Endothelial cell of umbilical vein (primary cell): ENCODE measurements around the gene NELL2. TPM values are rescaled to one million over a fixed set of nuclear protein-coding genes. Genes with fewer than 3 reads are reported as not detected.

Experiments
- BruUV-seq: library from RNA; stranded (reverse); fragments of 400-500 nt; replicated peaks from 2 replicates; lab custom pipeline; 2021; lab: Mats Ljungman, UMichigan
- CTCF ChIA-PET: fragments of 300-600, 350-600 bp; sonication (Branson Sonifier 250); formaldehyde crosslinking; loops from one replicate; lab custom pipeline; 2021; ENCODE audit warnings: antibody characterized with exemption, inconsistent platforms; lab: Charles Lee
- POLR2A ChIA-PET: fragments of 300-600, 350-600 bp; sonication (Branson Sonifier 250); formaldehyde crosslinking; loops from one replicate; lab custom pipeline; 2021; ENCODE audit warnings: antibody characterized with exemption, inconsistent platforms; lab: Charles Lee
- DNase-seq: peaks from one replicate; pipeline ENCODE4 v3.0.0-alpha.2; 2011; ENCODE audit warnings: low read depth, low spot score
- FAIRE-seq: peaks from 2 replicates; lab custom pipeline; 2011; peaks lifted over from hg19 to GRCh38; lab: Jason Lieb, UNC
- H2AFZ ChIP-seq: 2 replicates; pipeline ENCODE4 v1.6.0; 2012; ENCODE audit warnings: low read depth, low read length, control low read depth, inconsistent platforms
- H3K27ac ChIP-seq: 2 replicates; pipeline ENCODE4 v1.5.1; 2011; ENCODE audit warnings: low read depth, mild to moderate bottlenecking, control low read depth, low read length, moderate library complexity; ENCODE audit not compliant: insufficient read depth
- H3K27me3 ChIP-seq, 2 experiments: 2 replicates each; pipeline versions ENCODE4 v1.6.0 to v1.6.1; 2011; ENCODE audit warnings: low read length in 2 of 2, mixed read lengths in 1 of 2; ENCODE audit not compliant: control insufficient read depth in 2 of 2, insufficient read depth in 2 of 2
- H3K36me3 ChIP-seq, 2 experiments: 2 replicates in 1 of 2; 3 replicates in 1 of 2; pipeline ENCODE4 v1.5.1; 2011; ENCODE audit warnings: low read length in 2 of 2, mild to moderate bottlenecking in 1 of 2, moderate library complexity in 1 of 2; ENCODE audit not compliant: control insufficient read depth in 2 of 2, insufficient read depth in 2 of 2; ENCODE audit errors: extremely low read depth in 1 of 2
- H3K4me1 ChIP-seq: 3 replicates; pipeline ENCODE4 v1.5.1; 2011; ENCODE audit warnings: mild to moderate bottlenecking, low read length; ENCODE audit not compliant: control insufficient read depth, insufficient read depth; ENCODE audit errors: extremely low read depth
- H3K4me2 ChIP-seq: 2 replicates; pipeline ENCODE4 v1.6.1; 2011; ENCODE audit warnings: low read length, control low read depth, mixed read lengths; ENCODE audit not compliant: insufficient read depth
- H3K4me3 ChIP-seq, 3 experiments: fragments of 200-600 bp in 1 of 3; sonication (generic), shearing (Covaris generic) in 1 of 3; replicated peaks in 1 of 3; 2 replicates each; pipeline ENCODE4 v1.5.1; 2011 to 2016; ENCODE audit warnings: control low read depth in 3 of 3, low read length in 3 of 3, mild to moderate bottlenecking in 2 of 3, inconsistent platforms in 1 of 3, low read depth in 1 of 3, moderate library complexity in 1 of 3; ENCODE audit not compliant: insufficient read depth in 1 of 3
- H3K79me2 ChIP-seq: 2 replicates; pipeline ENCODE4 v1.6.0; 2012; ENCODE audit warnings: low read length, inconsistent platforms; ENCODE audit not compliant: control insufficient read depth, insufficient read depth
- H3K9ac ChIP-seq: replicated peaks from 2 replicates; pipeline ENCODE3; 2011; ENCODE audit warnings: low read length, control low read depth; ENCODE audit not compliant: insufficient read depth; ENCODE audit errors: extremely low read depth
- H3K9me1 ChIP-seq: replicated peaks from 3 replicates; pipeline ENCODE4 v1.6.0; 2011; ENCODE audit warnings: mild to moderate bottlenecking, low read length; ENCODE audit not compliant: control insufficient read depth, insufficient read depth; ENCODE audit errors: extremely low read depth
- H3K9me3 ChIP-seq: replicated peaks from 2 replicates; pipeline ENCODE4 v1.5.1; 2012; ENCODE audit warnings: low read length, inconsistent platforms; ENCODE audit not compliant: control insufficient read depth, insufficient read depth
- H4K20me1 ChIP-seq: replicated peaks from 2 replicates; pipeline ENCODE3; 2011; ENCODE audit warnings: mild to moderate bottlenecking, low read length; ENCODE audit not compliant: control insufficient read depth, insufficient read depth; ENCODE audit errors: extremely low read depth
- CTCF ChIP-seq, 2 donors: IDR thresholded peaks; 1 replicate in 1 of 2; 2 replicates in 1 of 2; pipeline ENCODE4 v1.5.1; 2011; ENCODE audit warnings: low read length in 2 of 2, mild to moderate bottlenecking in 2 of 2, moderate library complexity in 2 of 2, control low read depth in 1 of 2, inconsistent platforms in 1 of 2, low read depth in 1 of 2; ENCODE audit not compliant: insufficient read depth in 1 of 2; ENCODE audit errors: extremely low read depth in 1 of 2
- EZH2 ChIP-seq: IDR thresholded peaks from 2 replicates; pipeline ENCODE4 v1.6.1; 2012; ENCODE audit warnings: borderline replicate concordance, low read depth, mild to moderate bottlenecking, moderate library complexity, low read length, inconsistent platforms; ENCODE audit not compliant: severe bottlenecking
- FOS ChIP-seq: IDR thresholded peaks from 2 replicates; pipeline ENCODE4 v1.6.1; 2011; ENCODE audit warnings: mild to moderate bottlenecking, low read length, moderate library complexity, borderline replicate concordance; ENCODE audit not compliant: insufficient read depth
- GATA2 ChIP-seq: IDR thresholded peaks from 2 replicates; pipeline ENCODE4 v1.7.0; 2011; ENCODE audit warnings: low read depth, mild to moderate bottlenecking, moderate library complexity, mixed read lengths, low read length; ENCODE audit not compliant: insufficient read length, insufficient read depth
- JUN ChIP-seq: IDR thresholded peaks from 2 replicates; pipeline ENCODE4 v1.6.1; 2011; ENCODE audit warnings: borderline replicate concordance, low read depth; ENCODE audit not compliant: insufficient read length, insufficient read depth
- MAX ChIP-seq: IDR thresholded peaks from 2 replicates; pipeline ENCODE4 v1.6.1; 2011; ENCODE audit not compliant: insufficient read depth, insufficient read length
- MYC ChIP-seq: IDR thresholded peaks from one replicate; pipeline ENCODE4 v1.6.1; 2011; ENCODE audit warnings: mild to moderate bottlenecking, low read depth, low read length
- POLR2A ChIP-seq: IDR thresholded peaks from 2 replicates; pipeline ENCODE4 v1.6.1; 2012; ENCODE audit warnings: low read depth, mild to moderate bottlenecking, control low read depth, low read length
- POLR2AphosphoS5 ChIP-seq: IDR thresholded peaks from 2 replicates; pipeline ENCODE4 v1.6.1; 2012; ENCODE audit warnings: low read depth, mild to moderate bottlenecking, control low read depth, low read length, moderate library complexity; ENCODE audit not compliant: insufficient read depth
- dilution Hi-C: fragments of 300-500 bp; cut with MboI; formaldehyde crosslinking; loops from one replicate; pipeline ENCODE4 v1.15.0; 2019; ENCODE audit warnings: low sequenced_read_pairs; ENCODE audit not compliant: extremely low pct_ligation_motif_present
- intact Hi-C: fragments of 100-400 bp; cut with micrococcal nuclease; formaldehyde crosslinking; loops from one replicate; pipeline ENCODE4 v1.10.0; 2022
- polyA plus RNA-seq, 4 experiments: library from polyadenylated mRNA; depleted of rRNA in 3 of 4; stranded (reverse) in 3 of 4; unstranded in 1 of 4; fragments of >200 nt; gene quantifications; 2 replicates each; pipeline versions ENCODE4 v1.2.1 to v1.2.3, GENCODE V29; 2011 to 2012; ENCODE audit warnings: missing spikeins in 1 of 4
- total RNA-seq: library from RNA; stranded (reverse); gene quantifications from 2 replicates; pipeline ENCODE4 v1.2.3, GENCODE V29; 2021

Gene NELL2
- total and polyA plus RNA-seq, 2 donors (not counting 3 experiments of a cell fraction or from before 2014, with no cell fraction given) = 0.11 to 0.49 TPM

DNA sequence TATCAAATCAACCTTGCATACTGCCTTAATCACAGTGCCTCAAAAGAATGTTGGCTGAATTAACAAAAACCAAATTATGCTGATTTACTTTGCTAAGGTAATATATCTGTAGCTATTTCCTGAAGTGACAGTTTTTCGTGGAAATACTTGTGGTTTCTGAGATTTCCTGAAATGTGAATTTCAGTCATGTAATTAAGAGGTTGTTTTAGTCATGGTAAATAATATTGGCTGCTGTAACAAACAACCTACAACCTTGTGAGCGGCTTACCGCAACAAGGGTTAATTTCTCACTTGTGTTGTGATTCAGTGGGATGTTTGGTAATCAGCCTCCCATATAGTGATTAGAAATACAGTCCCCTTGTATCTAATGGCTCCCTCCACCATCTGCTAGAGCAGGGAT is 387.9 kb downstream of the NELL2 start:
- no peaks in the 10 kb centered on the region for H3K9me3 ChIP-seq
- no peak overlapping the region for H3K27ac ChIP-seq
- BruUV-seq = no TSS peak
- H3K9me1 ChIP-seq = no peaks in the 10 kb centered on the region
- DNase-seq = no peak
- no peaks in the 10 kb centered on the region for H4K20me1 ChIP-seq
- H3K9ac ChIP-seq = no peak overlapping the region
- no peak for FAIRE-seq
- no peaks in the 10 kb centered on the region for H3K79me2 ChIP-seq
- no peak overlapping the region for H2AFZ ChIP-seq
- dilution Hi-C loops = no loop called here
- no peak overlapping the region for H3K4me2 ChIP-seq
- POLR2A ChIA-PET = no interaction called here
- no peaks in the 10 kb centered on the region for H3K36me3 ChIP-seq
- CTCF ChIA-PET = no interaction called here
- intact Hi-C loops = no loop called here
- TF ChIP-seq POLR2AphosphoS5 (no peak), MAX (no peak), POLR2A (no peak), CTCF (IDR thresholded peaks at IDR 0.05; ENCODE audit: extremely low read depth in 1 of 2, insufficient read depth in 1 of 2, low read depth in 1 of 2, low read length in 2 of 2) (no peak), MYC (no peak), GATA2 (no peak), JUN (no peak), EZH2 (no peak), FOS (no peak)
- H3K4me1 ChIP-seq = no peaks in the 10 kb centered on the region
- no peak overlapping the region for H3K4me3 ChIP-seq
- no peaks in the 10 kb centered on the region for H3K27me3 ChIP-seq
